Stimulated activated CD8-positive, alpha-beta memory T cell treated with anti-CD3 and anti-CD28 coated beads, Interleukin-12 subunit alpha, Interleukin-12 subunit beta, amount 100 ng/mL, for 4 hours (primary cell): Measurements from ENCODE around the gene OR6K6.

Source experiments
- DNase-seq: peaks from one replicate; pipeline ENCODE4 v3.0.0-alpha.2; 2020; ENCODE audit warnings: low read depth

Gene OR6K6, protein sequence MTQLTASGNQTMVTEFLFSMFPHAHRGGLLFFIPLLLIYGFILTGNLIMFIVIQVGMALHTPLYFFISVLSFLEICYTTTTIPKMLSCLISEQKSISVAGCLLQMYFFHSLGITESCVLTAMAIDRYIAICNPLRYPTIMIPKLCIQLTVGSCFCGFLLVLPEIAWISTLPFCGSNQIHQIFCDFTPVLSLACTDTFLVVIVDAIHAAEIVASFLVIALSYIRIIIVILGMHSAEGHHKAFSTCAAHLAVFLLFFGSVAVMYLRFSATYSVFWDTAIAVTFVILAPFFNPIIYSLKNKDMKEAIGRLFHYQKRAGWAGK

DNA sequence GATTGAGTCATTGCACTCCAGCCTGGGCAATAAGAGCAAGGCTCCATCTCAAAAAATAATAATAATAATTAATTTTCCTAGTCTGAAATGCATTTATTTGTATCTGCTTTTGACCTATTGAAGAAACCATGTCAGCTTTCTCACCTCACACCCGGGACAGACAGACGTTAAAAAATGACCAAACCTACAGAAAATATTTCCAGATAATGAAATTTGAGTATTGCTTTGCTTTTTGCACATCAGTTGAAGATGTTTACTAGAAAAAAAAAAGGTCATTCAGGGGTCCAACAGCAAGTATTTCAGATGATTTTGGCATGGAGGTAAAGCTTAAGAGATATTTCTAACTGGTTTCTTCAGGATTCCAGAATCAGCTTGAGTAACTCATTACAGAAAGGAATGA is at the start of gene OR6K6:
Gene OR6K6 (plus strand): TSS at position 301 of the 400 bp plus-strand sequence. CDS start 168 bp downstream, outside the sequence.
- DNase-seq: no peak

DNA sequence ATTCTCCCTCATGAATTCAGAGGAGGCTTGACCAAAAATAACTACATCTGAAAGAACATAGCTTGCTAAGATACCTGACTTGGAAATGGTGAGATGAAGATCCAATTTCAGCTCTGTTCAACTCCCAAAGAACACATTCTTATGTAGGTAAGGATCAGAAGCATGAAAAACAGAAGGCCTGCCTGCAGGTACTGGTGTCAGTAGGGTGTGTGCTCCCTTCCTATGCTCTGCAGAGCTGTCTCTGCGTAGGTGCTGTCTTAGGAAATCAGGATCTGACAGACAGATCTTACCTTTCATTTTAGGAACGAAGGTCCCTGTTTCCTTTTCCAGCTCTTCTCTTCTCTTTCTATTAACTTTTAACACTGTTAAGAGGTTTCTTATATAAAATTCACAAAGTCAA is 48.4 kb upstream of the OR6K6 start:
- no peak for DNase-seq

GRCh38 chr1:158711098-158711497 is 43.4 kb upstream of the OR6K6 start:
- no peak for DNase-seq

DNA sequence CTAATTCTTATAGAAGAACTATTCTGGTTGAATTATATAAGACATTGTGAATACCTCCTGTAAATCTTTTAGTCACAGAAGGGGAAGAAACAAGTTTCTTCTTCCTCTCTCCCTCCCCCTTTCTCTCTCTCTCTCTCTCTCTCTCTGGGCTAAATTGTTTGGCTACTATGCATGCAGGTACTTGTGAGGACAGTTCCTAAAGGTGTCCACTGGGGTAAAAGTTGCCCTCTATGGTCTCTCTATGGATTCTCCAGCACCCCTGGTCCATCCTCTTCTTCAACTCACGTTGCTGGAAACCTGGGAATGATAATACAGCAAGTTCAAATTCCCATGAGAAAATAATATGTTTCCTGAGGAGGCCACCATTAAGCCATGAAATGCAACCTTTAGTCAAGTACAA is 39.8 kb upstream of the OR6K6 start:
- no peak for DNase-seq

GRCh38 chr1:158716335-158716734 is 38.2 kb upstream of the OR6K6 start:
- DNase-seq: no peak

GRCh38 chr1:158717344-158717743 is 37.2 kb upstream of the OR6K6 start:
- DNase-seq: no peak

DNA sequence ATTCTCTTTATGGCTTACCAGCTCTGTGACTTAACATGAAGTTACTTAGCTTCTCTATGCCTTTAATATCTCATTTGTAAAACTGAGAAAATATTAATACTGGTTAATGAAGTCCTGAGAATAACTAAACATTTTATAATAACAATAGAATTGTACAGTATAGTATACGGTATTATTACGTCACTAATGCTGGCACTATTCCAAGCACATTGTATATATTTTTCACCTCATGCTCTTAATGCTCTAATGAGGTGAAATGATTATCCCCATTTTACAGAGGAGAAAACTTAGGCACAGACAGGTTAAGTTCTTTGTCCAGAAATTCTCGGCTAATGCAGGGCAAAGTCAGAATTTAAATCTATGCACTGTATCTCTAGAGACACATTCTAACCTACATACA is 34.9 kb upstream of the OR6K6 start:
- DNase-seq: no peak

DNA sequence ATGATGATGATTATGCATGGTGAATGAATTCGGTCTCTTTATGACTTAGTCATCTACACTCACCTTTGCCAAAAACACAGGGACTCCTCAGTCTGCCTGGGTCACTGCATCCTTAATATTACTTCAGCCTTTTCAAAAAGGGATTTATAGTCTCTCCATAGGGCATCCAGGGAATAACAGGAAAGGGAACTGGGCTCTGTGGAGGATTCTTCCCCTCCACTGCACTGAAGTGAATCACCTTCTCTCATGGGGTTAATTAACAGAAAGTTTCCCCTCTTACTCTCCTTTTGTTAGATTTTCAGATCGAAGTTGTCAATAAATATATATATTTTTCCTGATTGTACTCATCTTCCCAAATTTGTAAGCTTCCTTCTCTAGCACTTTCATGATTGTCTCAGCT is 33.9 kb upstream of the OR6K6 start, which contains the start of gene OR6K3:
Gene OR6K3 (minus strand): TSS at position 101 of the 400 bp plus-strand sequence. CDS start 2,605 bp downstream, outside the sequence.
- no peak for DNase-seq

DNA sequence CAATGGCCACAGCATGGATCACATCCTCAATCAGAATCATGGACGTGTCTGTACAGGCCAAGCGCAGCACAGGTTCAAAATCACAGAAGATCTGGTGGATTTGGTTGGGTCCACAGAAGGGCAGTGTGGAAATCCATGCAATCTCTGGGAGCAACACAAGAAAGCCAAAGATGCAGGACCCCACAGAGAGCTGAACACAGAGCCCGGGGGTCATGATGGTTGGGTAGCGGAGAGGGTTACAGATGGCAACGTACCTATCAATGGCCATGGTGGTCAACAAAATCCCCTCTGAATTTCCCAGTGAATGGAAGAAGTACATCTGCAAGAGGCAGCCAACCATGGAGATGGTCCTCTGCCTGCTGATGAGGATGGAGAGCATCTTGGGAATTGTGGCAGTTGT is 30.1 kb upstream of the OR6K6 start:
- DNase-seq: no peak

- no peak for DNase-seq
These were observed 25.9 kb upstream of the OR6K6 start for GRCh38 chr1:158728510-158729225.

DNA sequence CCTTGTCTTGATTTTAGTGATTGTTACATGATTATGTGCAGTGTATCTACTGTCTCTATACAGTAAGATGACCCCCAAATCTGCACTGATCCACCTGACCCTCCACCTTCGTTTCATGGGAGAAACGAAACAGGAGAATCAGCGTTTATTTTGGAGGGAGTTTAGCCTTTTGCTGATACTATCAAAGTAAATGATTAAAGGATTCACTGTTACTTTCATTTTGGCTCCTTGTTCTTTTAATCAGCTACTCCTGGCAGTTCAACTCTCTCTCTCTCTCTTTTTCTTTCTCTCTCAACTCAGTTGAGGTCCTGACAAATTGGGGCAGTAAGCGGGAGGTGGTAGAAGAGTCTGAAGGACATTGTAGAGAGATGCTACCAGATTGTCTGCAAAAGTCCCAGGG is 24.1 kb upstream of the OR6K6 start:
- no peak for DNase-seq

DNA sequence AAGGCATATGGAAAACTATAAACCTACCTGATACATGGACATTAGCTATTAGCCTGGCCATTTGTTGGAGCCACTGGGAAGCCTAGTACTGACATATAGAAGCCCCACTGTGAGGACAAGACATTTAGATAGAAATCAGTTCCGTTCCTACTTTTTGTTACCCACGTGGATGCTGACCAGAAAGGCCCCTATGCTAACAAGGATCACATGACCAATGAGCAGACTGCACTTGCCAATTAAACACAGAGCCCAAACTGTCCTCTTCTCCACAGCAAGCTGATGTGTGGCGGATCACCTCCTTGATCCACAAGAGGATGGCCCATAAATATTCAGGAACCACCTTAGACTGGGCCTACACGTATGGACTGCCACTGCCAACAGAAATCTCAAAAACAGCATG is 22.8 kb upstream of the OR6K6 start:
- no peak for DNase-seq

DNA sequence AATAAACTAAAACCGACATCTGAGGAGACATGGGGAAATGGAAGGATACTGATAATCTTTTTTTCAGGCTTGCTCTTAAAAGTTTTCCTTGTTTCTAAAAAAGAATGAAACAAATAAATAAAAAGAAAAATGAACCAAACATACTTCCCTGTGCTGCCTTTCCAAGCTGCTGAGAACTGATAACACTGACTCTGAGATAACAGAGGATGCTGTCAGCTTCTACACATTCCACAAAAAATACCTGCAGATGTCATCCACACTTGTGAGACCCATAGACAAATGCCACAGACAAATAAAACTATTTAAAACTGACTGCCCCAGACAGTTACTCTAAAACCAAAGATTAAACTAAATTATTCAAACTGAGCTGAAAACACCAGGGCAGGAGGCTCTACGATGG is 22.0 kb upstream of the OR6K6 start:
- no peak for DNase-seq

GRCh38 chr1:158735848-158736247 is 18.7 kb upstream of the OR6K6 start:
- DNase-seq: no peak

- DNase-seq: no peak
These were observed 2.3 kb upstream of the OR6K6 start for GRCh38 chr1:158752155-158752712.

GRCh38 chr1:158771950-158772866 is 17.7 kb downstream of the OR6K6 start, which contains the start of gene OR6N1:
OR6N1 (minus strand) TSS chr1:158772195; CDS start chr1:158766682, 5,513 bp downstream.
- no peak for DNase-seq

DNA sequence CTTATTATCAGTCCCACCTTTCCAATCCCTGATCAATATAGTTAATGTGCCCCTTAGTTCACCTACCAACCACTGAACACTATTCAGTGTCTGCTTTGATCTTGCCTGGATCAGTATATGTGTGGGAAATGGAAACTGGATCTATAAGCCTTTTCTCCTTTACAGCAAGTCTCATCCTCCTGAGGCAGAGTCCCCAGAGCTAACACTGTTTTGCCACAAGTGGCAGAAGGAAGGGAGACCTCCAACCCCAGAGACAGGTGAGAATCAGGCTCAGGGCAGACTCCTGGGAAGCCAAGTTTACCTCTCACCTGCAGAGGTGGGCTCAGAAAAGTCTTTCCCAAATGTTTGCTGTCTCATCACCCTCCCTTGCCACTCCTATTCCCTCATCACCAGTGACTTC is 26.6 kb downstream of the OR6K6 start, which contains the start of gene OR6N2:
Gene OR6N2 (minus strand): TSS at position 101 of the 400 bp plus-strand sequence. CDS start 3,569 bp downstream, outside the sequence.
- no peak for DNase-seq

DNA sequence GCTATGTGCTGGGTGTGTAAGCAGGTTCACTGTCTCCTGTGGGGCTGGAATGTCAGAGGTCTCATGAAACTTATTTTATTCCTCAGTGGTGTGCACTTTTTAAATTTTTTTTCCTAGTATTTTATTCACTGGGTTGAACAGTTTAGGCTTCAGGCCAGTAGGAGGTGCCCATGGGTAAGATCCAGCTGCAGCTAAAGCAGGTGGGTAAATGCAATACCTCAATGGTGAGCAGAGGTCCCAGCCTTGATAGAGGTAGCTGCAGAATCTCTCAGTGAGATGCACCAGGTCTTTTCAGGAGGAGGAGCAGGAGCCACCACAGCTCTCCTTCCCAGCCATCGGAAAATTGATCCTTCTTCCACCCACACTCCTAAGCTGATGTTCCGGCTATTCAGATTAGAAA is 39.1 kb downstream of the OR6K6 start:
- DNase-seq: no peak

DNA sequence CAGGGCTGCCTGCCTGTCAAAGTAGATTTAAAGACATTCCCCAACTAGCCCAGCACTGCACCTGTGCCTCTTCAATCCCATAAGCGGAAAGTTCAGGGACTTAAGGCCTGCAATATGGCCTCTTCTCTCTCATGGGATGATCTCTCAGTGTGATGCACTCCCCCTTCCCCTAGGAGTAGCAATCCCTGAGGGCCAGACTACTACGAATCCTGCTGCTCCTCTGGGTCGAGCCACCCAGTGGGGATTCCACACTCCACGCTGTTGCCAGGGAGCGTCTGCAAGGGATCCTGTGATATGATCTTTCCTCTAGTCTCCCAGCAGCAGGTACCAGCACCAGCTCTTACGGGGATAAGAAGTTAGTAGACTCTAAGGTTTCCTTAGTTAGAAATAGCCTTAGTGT is 39.7 kb downstream of the OR6K6 start:
- no peak for DNase-seq

- DNase-seq: no peak
These were observed 44.0 kb downstream of the OR6K6 start for GRCh38 chr1:158798531-158798930.

DNA sequence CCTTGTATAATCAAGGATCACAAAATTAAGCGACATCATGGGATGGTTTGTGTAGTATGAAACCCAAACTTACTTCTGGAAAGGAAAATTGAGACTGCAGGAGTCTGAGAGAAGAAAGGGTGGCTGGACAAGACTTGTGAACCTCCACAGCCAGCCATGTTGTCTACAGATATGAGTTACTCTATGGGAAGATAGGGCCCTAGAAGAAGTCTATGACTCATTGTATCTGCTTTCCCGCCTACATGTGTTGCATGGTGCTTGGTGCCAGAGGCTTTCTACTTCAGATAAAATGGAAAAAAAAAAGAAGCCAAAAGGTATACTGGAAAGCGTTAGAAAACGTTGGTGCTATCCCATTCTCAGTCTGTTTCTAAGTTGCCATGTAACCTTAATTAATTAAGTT is 45.2 kb downstream of the OR6K6 start:
- no peak for DNase-seq

GRCh38 chr1:158800526-158800925 is 46.0 kb downstream of the OR6K6 start:
- DNase-seq: no peak
